Measurements from ENCODE around the gene CKMT2. TPM values are rescaled to one million over a fixed set of nuclear protein-coding genes. Genes with fewer than 3 reads are reported as not detected.

The CKMT2 gene
- total RNA-seq, 1 experiment from 2014 or later: not detected

GRCh38 chr5:81204205-81204604, 28.9 kb upstream of the CKMT2 start:
- no peak for DNase-seq (ENCODE audit: unreplicated experiment)
- intact Hi-C loops (cut with micrococcal nuclease): no loop called here
- Mint-ChIP-seq H3K36me3 (ENCODE audit: insufficient read depth, unreplicated experiment) (no peaks in the 10 kb centered on the region), H3K27ac (ENCODE audit: low read depth, unreplicated experiment) (no peak overlapping the region), H3K4me1 (ENCODE audit: insufficient read depth, unreplicated experiment) (no peaks in the 10 kb centered on the region), H3K9me3 (ENCODE audit: unreplicated experiment) (no peaks in the 10 kb centered on the region), H3K27me3 (ENCODE audit: insufficient read depth, unreplicated experiment) (peaks cover 15% of the 10 kb centered on the region), H3K4me3 (ENCODE audit: unreplicated experiment) (no peak overlapping the region)
- ChIA-PET CTCF (interaction anchor here (1.0 to 3.8 kb wide), 3 partner anchors 10 to 95 kb away, joined by 3 to 28 read pairs (median 11); no protein-coding TSS in a partner anchor), POLR2A (no interaction called here)
- no TSS peak for BruUV-seq (replicated peaks)
- TF ChIP-seq CTCF (IDR thresholded peaks at IDR 0.05; ENCODE audit: unreplicated experiment): no peak

GRCh38 chr5:81205058-81205457, 28.1 kb upstream of the CKMT2 start:
- H3K4me1 Mint-ChIP-seq (ENCODE audit: insufficient read depth, unreplicated experiment): no peaks in the 10 kb centered on the region
- intact Hi-C loops (cut with micrococcal nuclease): no loop called here
- H3K36me3 Mint-ChIP-seq (ENCODE audit: insufficient read depth, unreplicated experiment): no peaks in the 10 kb centered on the region

GRCh38 chr5:81207009-81207408, 26.1 kb upstream of the CKMT2 start:
- Mint-ChIP-seq H3K27me3 (ENCODE audit: insufficient read depth, unreplicated experiment) (no peaks in the 10 kb centered on the region), H3K4me3 (ENCODE audit: unreplicated experiment) (no peak overlapping the region), H3K27ac (ENCODE audit: low read depth, unreplicated experiment) (no peak overlapping the region), H3K9me3 (ENCODE audit: unreplicated experiment) (no peaks in the 10 kb centered on the region), H3K36me3 (ENCODE audit: insufficient read depth, unreplicated experiment) (no peaks in the 10 kb centered on the region), H3K4me1 (ENCODE audit: insufficient read depth, unreplicated experiment) (no peaks in the 10 kb centered on the region)
- peak; percentile 8 for TF ChIP-seq CTCF (IDR thresholded peaks at IDR 0.05; ENCODE audit: unreplicated experiment)
- DNase-seq (ENCODE audit: unreplicated experiment): peak; percentile 8
- intact Hi-C loops (cut with micrococcal nuclease): no loop called here
- BruUV-seq (replicated peaks): no TSS peak
- ChIA-PET POLR2A (no interaction called here), CTCF (interaction anchor here (0.8 to 3.8 kb wide), 5 partner anchors 12 to 93 kb away, joined by 3 to 28 read pairs (median 3); no protein-coding TSS in a partner anchor)

More at GRCh38 chr5:81205058-81205457, 28.1 kb upstream of the CKMT2 start:
- TF ChIP-seq CTCF (IDR thresholded peaks at IDR 0.05; ENCODE audit: unreplicated experiment): no peak
- Mint-ChIP-seq H3K27ac (ENCODE audit: low read depth, unreplicated experiment) (no peak overlapping the region), H3K9me3 (ENCODE audit: unreplicated experiment) (no peaks in the 10 kb centered on the region), H3K4me3 (ENCODE audit: unreplicated experiment) (no peak overlapping the region), H3K27me3 (ENCODE audit: insufficient read depth, unreplicated experiment) (peaks cover 12% of the 10 kb centered on the region)
- CTCF ChIA-PET: interaction anchor here (1.7 to 3.8 kb wide), 2 partner anchors 11 to 94 kb away, joined by 7 to 28 read pairs; no protein-coding TSS in a partner anchor
- POLR2A ChIA-PET: no interaction called here
- no TSS peak for BruUV-seq (replicated peaks)
- no peak for DNase-seq (ENCODE audit: unreplicated experiment)

- TF ChIP-seq CTCF (IDR thresholded peaks at IDR 0.05; ENCODE audit: unreplicated experiment): no peak
- intact Hi-C loops (cut with micrococcal nuclease): no loop called here
- H3K27ac Mint-ChIP-seq (ENCODE audit: low read depth, unreplicated experiment): no peak overlapping the region
- H3K4me1 Mint-ChIP-seq (ENCODE audit: insufficient read depth, unreplicated experiment): no peaks in the 10 kb centered on the region
- no peaks in the 10 kb centered on the region for H3K36me3 Mint-ChIP-seq (ENCODE audit: insufficient read depth, unreplicated experiment)
- DNase-seq (ENCODE audit: unreplicated experiment): no peak
- POLR2A ChIA-PET: no interaction called here
- H3K27me3 Mint-ChIP-seq (ENCODE audit: insufficient read depth, unreplicated experiment): no peaks in the 10 kb centered on the region
- no peaks in the 10 kb centered on the region for H3K9me3 Mint-ChIP-seq (ENCODE audit: unreplicated experiment)
- no TSS peak for BruUV-seq (replicated peaks)
- CTCF ChIA-PET: no interaction called here
- no peak overlapping the region for H3K4me3 Mint-ChIP-seq (ENCODE audit: unreplicated experiment)
Measured at GRCh38 chr5:81208904-81209303, 24.2 kb upstream of the CKMT2 start.

All from MCF 10A (cell line).